NAMALWA (cell line): ENCODE results near the gene ST6GALNAC1.
"Not testable (repeated sequence)": the region's sequence is repeated elsewhere in the genome, so short reads cannot be mapped to it uniquely, and the experiment has no call there.

Experiments used
- DNase-seq: peaks from one replicate; pipeline ENCODE4 v3.0.0-alpha.2; 2015; ENCODE audit warnings: low spot score

The ST6GALNAC1 gene

GRCh38 chr17:76642032-76642561, 1.5 kb downstream of the ST6GALNAC1 start:
- DNase-seq, result no peak

GRCh38 chr17:76641501-76641900, 2.1 kb downstream of the ST6GALNAC1 start:
- DNase-seq, result no peak

GRCh38 chr17:76640550-76641380, 2.8 kb downstream of the ST6GALNAC1 start:
- DNase-seq, result no peak

- DNase-seq, result no peak
Measured at GRCh38 chr17:76638263-76638662, 5.3 kb downstream of the ST6GALNAC1 start.

GRCh38 chr17:76636486-76637206, 6.9 kb downstream of the ST6GALNAC1 start:
- not testable (repeated sequence) for DNase-seq

- DNase-seq, result no peak
Measured at GRCh38 chr17:76635659-76636360, 7.7 kb downstream of the ST6GALNAC1 start.

GRCh38 chr17:76635039-76635438, 8.5 kb downstream of the ST6GALNAC1 start:
- no peak for DNase-seq

GRCh38 chr17:76633628-76634328, 9.8 kb downstream of the ST6GALNAC1 start:
- no peak for DNase-seq

- no peak for DNase-seq
Measured at GRCh38 chr17:76631821-76632565, 11.6 kb downstream of the ST6GALNAC1 start.

GRCh38 chr17:76630151-76630550, 13.4 kb downstream of the ST6GALNAC1 start:
- no peak for DNase-seq

GRCh38 chr17:76627510-76627909, 16.0 kb downstream of the ST6GALNAC1 start:
- DNase-seq, result no peak

- DNase-seq, result no peak
Measured at GRCh38 chr17:76626442-76626841, 17.1 kb downstream of the ST6GALNAC1 start.

GRCh38 chr17:76625496-76625895, 18.1 kb downstream of the ST6GALNAC1 start:
- no peak for DNase-seq

- peak; percentile 64 for DNase-seq
Measured at GRCh38 chr17:76623271-76624146, 20.0 kb downstream of the ST6GALNAC1 start.

- no peak for DNase-seq
Measured at GRCh38 chr17:76617838-76618237, 25.7 kb downstream of the ST6GALNAC1 start.

- DNase-seq, result no peak
Measured at GRCh38 chr17:76614912-76615617, 28.5 kb downstream of the ST6GALNAC1 start.

- not testable (repeated sequence) for DNase-seq
Measured at GRCh38 chr17:76614064-76614759, 29.3 kb downstream of the ST6GALNAC1 start.

- peak; percentile 27 for DNase-seq
Measured at GRCh38 chr17:76612977-76613851, 30.3 kb downstream of the ST6GALNAC1 start.
